GM10266 (cell line): ENCODE measurements around the gene KIAA1549.
"Not testable (repeated sequence)": the region's sequence is repeated elsewhere in the genome, so short reads cannot be mapped to it uniquely, and the experiment has no call there.

Source experiments
- DNase-seq: peaks from one replicate; pipeline ENCODE4 v3.0.0; 2012; ENCODE audit errors: extremely low spot score
- CTCF ChIP-seq: IDR thresholded peaks from 2 replicates; pipeline ENCODE4 v1.5.1; 2012; ENCODE audit warnings: mild to moderate bottlenecking, low read depth; ENCODE audit not compliant: control insufficient read depth, insufficient read depth; ENCODE audit errors: missing control alignments

The KIAA1549 gene

GRCh38 chr7:138813945-138814344 lies 167.2 kb downstream of the KIAA1549 start:
- no peak for DNase-seq
- TF ChIP-seq CTCF = no peak

GRCh38 chr7:138811327-138811726 lies 169.9 kb downstream of the KIAA1549 start:
- DNase-seq = not testable (repeated sequence)

- DNase-seq = no peak
- no peak for TF ChIP-seq CTCF
Observed at GRCh38 chr7:138809346-138809745, 171.8 kb downstream of the KIAA1549 start.

DNA sequence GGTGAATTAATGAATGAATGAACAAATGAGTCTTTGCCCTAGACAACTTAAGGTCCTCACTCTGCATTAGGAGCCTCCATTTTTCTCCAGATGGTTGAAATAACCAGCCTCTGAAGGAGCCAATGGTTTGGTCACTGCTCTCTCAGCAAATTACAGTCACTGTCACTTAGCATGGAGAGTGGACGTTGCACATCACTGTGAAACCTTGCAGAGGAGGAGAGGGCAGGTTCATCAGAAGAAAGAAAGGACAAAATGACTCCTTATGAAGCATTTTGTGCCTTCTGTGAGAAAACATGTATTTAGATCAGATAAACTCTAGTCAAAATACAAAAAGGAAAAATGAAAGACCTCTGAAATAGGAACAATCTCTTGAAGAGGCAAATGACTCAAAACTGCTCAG lies 176.6 kb downstream of the KIAA1549 start:
- DNase-seq = no peak
- no peak for TF ChIP-seq CTCF

GRCh38 chr7:138802706-138803105 lies 178.5 kb downstream of the KIAA1549 start:
- DNase-seq = no peak
- no peak for TF ChIP-seq CTCF

GRCh38 chr7:138801256-138801655 lies 179.9 kb downstream of the KIAA1549 start:
- TF ChIP-seq CTCF = no peak

DNA sequence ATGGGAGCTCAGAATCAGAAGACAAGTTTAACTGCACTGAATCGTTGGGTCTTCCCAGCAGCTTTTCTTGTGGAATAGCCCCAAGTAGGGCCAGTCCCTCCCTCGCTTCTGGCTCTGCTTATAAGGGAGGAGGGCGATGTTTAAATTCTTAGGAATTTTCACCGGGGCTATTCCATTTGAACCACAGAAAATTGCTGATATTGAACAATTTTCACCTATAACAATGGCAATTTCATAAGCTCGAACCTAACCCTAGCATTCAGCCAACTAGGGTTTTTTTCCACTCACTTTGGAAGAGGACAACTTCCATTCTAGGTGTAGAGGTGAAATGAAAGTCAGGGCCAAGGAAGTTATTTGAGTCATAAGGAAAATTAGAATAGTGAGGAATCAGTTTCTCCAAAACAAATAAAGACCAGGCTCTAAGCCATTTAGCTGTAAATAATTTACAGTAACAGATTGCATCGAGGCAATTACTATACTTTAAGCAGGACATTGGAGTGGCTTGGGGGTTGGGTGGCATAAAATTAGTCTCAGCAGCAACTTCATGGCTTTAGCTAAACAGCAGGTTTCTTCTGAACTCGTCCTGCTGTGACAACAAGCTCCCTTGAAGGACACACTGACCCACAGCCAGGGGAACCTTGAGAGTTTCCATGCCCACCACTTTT lies 181.7 kb downstream of the KIAA1549 start:
- DNase-seq = no peak
- TF ChIP-seq CTCF = no peak

More at GRCh38 chr7:138801256-138801655, 179.9 kb downstream of the KIAA1549 start:
- no peak for DNase-seq

GRCh38 chr7:138798836-138799235 lies 182.4 kb downstream of the KIAA1549 start:
- no peak for DNase-seq
- TF ChIP-seq CTCF = no peak
